Chondrocyte (in vitro differentiated cells): ENCODE data around the gene NOX5. TPM values are rescaled to one million over a fixed set of nuclear protein-coding genes. Genes with fewer than 3 reads are reported as not detected.

Experiments
- DNase-seq: peaks from one replicate; pipeline ENCODE4 v3.0.0; 2021; ENCODE audit warnings: mixed read lengths, low spot score
- H3K27ac Mint-ChIP-seq: one replicate; pipeline ENCODE4 v1.8.0; 2021; ENCODE audit warnings: mild to moderate bottlenecking, moderate library complexity, mixed read lengths; ENCODE audit not compliant: unreplicated experiment
- H3K27me3 Mint-ChIP-seq: 2 replicates; pipeline ENCODE4 v1.8.0; 2021; ENCODE audit warnings: low read depth, mixed read lengths
- H3K36me3 Mint-ChIP-seq: 2 replicates; pipeline ENCODE4 v1.8.0; 2021; ENCODE audit warnings: low read depth, mixed read lengths
- H3K4me1 Mint-ChIP-seq: 2 replicates; pipeline ENCODE4 v1.8.0; 2021; ENCODE audit warnings: low read depth, mild to moderate bottlenecking, mixed read lengths
- H3K4me3 Mint-ChIP-seq: one replicate; pipeline ENCODE4 v1.8.0; 2021; ENCODE audit warnings: mild to moderate bottlenecking, moderate library complexity, mixed read lengths; ENCODE audit not compliant: unreplicated experiment
- H3K9me3 Mint-ChIP-seq: 2 replicates; pipeline ENCODE4 v1.8.0; 2021; ENCODE audit warnings: low read depth, mixed read lengths
- CTCF ChIP-seq: fragments of 200-600 bp; sonication (generic); IDR thresholded peaks from 2 replicates; pipeline ENCODE4 v1.5.0; 2021; ENCODE audit warnings: antibody characterized with exemption, mild to moderate bottlenecking, moderate library complexity
- long read RNA-seq: library from polyadenylated mRNA; stranded (forward); transcript quantifications from one replicate; pipeline ENCODE4 v2.0.0, GENCODE V29; 2021
- total RNA-seq: library from RNA; stranded (reverse); gene quantifications from 3 replicates; pipeline ENCODE4 v1.2.1, GENCODE V29; 2021

NOX5 gene, protein sequence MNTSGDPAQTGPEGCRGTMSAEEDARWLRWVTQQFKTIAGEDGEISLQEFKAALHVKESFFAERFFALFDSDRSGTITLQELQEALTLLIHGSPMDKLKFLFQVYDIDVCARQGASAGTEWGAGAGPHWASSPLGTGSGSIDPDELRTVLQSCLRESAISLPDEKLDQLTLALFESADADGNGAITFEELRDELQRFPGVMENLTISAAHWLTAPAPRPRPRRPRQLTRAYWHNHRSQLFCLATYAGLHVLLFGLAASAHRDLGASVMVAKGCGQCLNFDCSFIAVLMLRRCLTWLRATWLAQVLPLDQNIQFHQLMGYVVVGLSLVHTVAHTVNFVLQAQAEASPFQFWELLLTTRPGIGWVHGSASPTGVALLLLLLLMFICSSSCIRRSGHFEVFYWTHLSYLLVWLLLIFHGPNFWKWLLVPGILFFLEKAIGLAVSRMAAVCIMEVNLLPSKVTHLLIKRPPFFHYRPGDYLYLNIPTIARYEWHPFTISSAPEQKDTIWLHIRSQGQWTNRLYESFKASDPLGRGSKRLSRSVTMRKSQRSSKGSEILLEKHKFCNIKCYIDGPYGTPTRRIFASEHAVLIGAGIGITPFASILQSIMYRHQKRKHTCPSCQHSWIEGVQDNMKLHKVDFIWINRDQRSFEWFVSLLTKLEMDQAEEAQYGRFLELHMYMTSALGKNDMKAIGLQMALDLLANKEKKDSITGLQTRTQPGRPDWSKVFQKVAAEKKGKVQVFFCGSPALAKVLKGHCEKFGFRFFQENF
- not detected in 3 replicates for total RNA-seq
- long read RNA-seq: 0 reads

GRCh38 chr15:69014454-69014853, at the start of gene NOX5:
TSS of gene NOX5 (plus strand) at chr15:69014695. CDS start at chr15:69014736, 41 bp downstream.
- Mint-ChIP-seq H3K4me3 (no peak within 1 kb of the TSS), H3K36me3 (peaks cover under 1% of the 10 kb centered on the region), H3K9me3 (peaks cover 4% of the 10 kb centered on the region), H3K27me3 (peaks cover 3% of the 10 kb centered on the region), H3K4me1 (no peaks in the 10 kb centered on the region), H3K27ac (no peak within 1 kb of the TSS)
- no peak for TF ChIP-seq CTCF
- no peak for DNase-seq

DNA sequence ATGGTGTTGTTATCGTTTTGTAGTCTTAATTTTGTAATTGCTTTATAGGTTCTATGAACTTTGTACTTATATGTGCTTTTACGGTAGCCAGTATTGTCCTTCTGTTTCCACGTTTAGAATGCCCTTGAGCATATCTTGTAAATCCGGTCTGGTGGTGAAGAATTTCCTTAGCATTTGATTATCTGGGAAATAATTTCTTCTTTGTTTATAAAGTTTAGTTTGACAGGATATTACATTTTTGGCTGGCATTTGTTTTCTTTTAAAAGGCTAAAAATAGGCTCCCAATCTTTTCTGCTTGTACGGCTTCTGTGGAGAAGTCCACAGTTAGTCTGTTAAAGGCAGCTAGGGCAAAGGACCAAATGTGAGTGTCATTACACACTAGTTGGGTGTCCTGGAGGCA, 47.5 kb upstream of the NOX5 start:
- H3K27me3 Mint-ChIP-seq: peaks cover 47% of the 10 kb centered on the region
- no peak overlapping the region for H3K4me3 Mint-ChIP-seq
- DNase-seq: no peak
- H3K27ac Mint-ChIP-seq: no peak overlapping the region
- peaks cover 29% of the 10 kb centered on the region for H3K9me3 Mint-ChIP-seq
- no peak for TF ChIP-seq CTCF
- peaks cover 7% of the 10 kb centered on the region for H3K36me3 Mint-ChIP-seq
- H3K4me1 Mint-ChIP-seq: no peaks in the 10 kb centered on the region

- TF ChIP-seq CTCF: no peak
- no peaks in the 10 kb centered on the region for H3K4me1 Mint-ChIP-seq
- H3K4me3 Mint-ChIP-seq: no peak overlapping the region
- H3K27ac Mint-ChIP-seq: no peak overlapping the region
- peaks cover 29% of the 10 kb centered on the region for H3K9me3 Mint-ChIP-seq
- DNase-seq: no peak
- peaks cover 7% of the 10 kb centered on the region for H3K36me3 Mint-ChIP-seq
- H3K27me3 Mint-ChIP-seq: peaks cover 45% of the 10 kb centered on the region
Observed at GRCh38 chr15:68967948-68968347, 46.5 kb upstream of the NOX5 start.

- no peak for DNase-seq
- Mint-ChIP-seq H3K4me1 (no peaks in the 10 kb centered on the region), H3K9me3 (peaks cover 29% of the 10 kb centered on the region), H3K27ac (no peak overlapping the region), H3K27me3 (peaks cover 43% of the 10 kb centered on the region), H3K4me3 (no peak overlapping the region), H3K36me3 (peaks cover 7% of the 10 kb centered on the region)
- TF ChIP-seq CTCF: no peak
Observed at GRCh38 chr15:68969298-68969697, 45.2 kb upstream of the NOX5 start.
